Gastrocnemius medialis (tissue), 4 donors: Measurements from ENCODE around the gene SCYL1. TPM values are rescaled to one million over a fixed set of nuclear protein-coding genes. Genes with fewer than 3 reads are reported as not detected.

Source experiments
- ATAC-seq, 2 donors: fragments of 150-250 bp; one replicate each; pipeline ENCODE4 v1.9.1; 2016
- DNase-seq, 2 donors: peaks; one replicate each; pipeline ENCODE4 v3.0.0-alpha.2; 2019
- H3K27ac ChIP-seq, 4 donors: fragments of 200-600 bp; sonication (generic); 1 replicate in 1 of 4; 2 replicates in 3 of 4; pipeline ENCODE4 v1.5.1; 2016 to 2018; ENCODE audit warnings: mild to moderate bottlenecking in 2 of 4, moderate library complexity in 1 of 4
- H3K27me3 ChIP-seq, 3 donors: fragments of 200-600 bp; sonication (generic) in 2 of 3; 1 replicate in 1 of 3; 2 replicates in 2 of 3; pipeline versions ENCODE4 v1.5.1 to v1.6.0; 2016 to 2019; ENCODE audit warnings: mild to moderate bottlenecking in 1 of 3, moderate library complexity in 1 of 3
- H3K36me3 ChIP-seq, 2 donors: fragments of 200-600 bp; sonication (generic) in 1 of 2; one replicate each; pipeline ENCODE4 v1.5.1; 2017 to 2018
- H3K4me1 ChIP-seq, 2 donors: fragments of 200-600 bp; sonication (generic) in 1 of 2; one replicate each; pipeline ENCODE4 v1.5.1; 2016 to 2017; ENCODE audit warnings: mild to moderate bottlenecking in 2 of 2
- H3K4me3 ChIP-seq, 4 donors: fragments of 200-600 bp; sonication (generic) in 3 of 4; 1 replicate in 1 of 4; 2 replicates in 3 of 4; pipeline ENCODE4 v1.5.1; 2016 to 2019; ENCODE audit warnings: mild to moderate bottlenecking in 2 of 4
- H3K9me3 ChIP-seq, 3 donors: fragments of 200-600 bp; sonication (generic) in 2 of 3; 1 replicate in 1 of 3; 2 replicates in 2 of 3; pipeline ENCODE4 v1.5.1; 2016 to 2019
- CTCF ChIP-seq, 5 experiments: fragments of 450-650 bp in 3 of 5; fragments of 200-600 bp in 2 of 5; sonication (generic) in 2 of 5; IDR thresholded peaks in 4 of 5; conservative IDR thresholded peaks in 1 of 5; 1 replicate in 4 of 5; 2 replicates in 1 of 5; pipeline ENCODE4 v1.5.1; 2016 to 2019; ENCODE audit warnings: antibody characterized with exemption in 5 of 5, mild to moderate bottlenecking in 3 of 5, moderate library complexity in 3 of 5
- POLR2A ChIP-seq, 2 donors: fragments of 450-650 bp; IDR thresholded peaks; one replicate each; pipeline ENCODE4 v1.6.1; 2017; ENCODE audit warnings: antibody characterized with exemption in 2 of 2, mild to moderate bottlenecking in 2 of 2, moderate library complexity in 2 of 2
- in situ Hi-C, 4 donors: fragments of 200-750 bp; cut with MboI; loops; one replicate each; pipeline versions ENCODE4 v1.15.0 to v1.8.0; 2017; ENCODE audit warnings: low sequenced_read_pairs in 4 of 4
- intact Hi-C: fragments of 100-400 bp; cut with DNase I; formaldehyde crosslinking; loops from one replicate; pipeline ENCODE4 v1.15.1; 2023; ENCODE audit warnings: low total_unique reads
- total RNA-seq, 4 donors: library from RNA; depleted of rRNA; stranded (reverse); fragments of >200 nt; gene quantifications; one replicate each; pipeline versions ENCODE4 v1.1.0 to v1.2.3, GENCODE V29; 2016

SCYL1 gene
- total RNA-seq, 4 donors from 2014 or later, result 120 to 162 (median 133) TPM

- in situ Hi-C loops, result no loop called here
- Histone ChIP-seq H3K4me3 (peak within 1 kb of the TSS; percentile 84 to 99 (median 95)), H3K4me1 (peaks cover 49 to 61% of the 10 kb centered on the region in 2 donors), H3K9me3 (no peaks in the 10 kb centered on the region), H3K27me3 (no peaks in the 10 kb centered on the region), H3K27ac (peak within 1 kb of the TSS; percentile 100), H3K36me3 (peaks cover 0 to 3% of the 10 kb centered on the region in 2 donors)
- peak; percentile 63 to 65 for ATAC-seq
- intact Hi-C loops, result loop anchor here (1.0 to 5.0 kb wide), 4 partner anchors 10 to 149 kb away; no protein-coding TSS in a partner anchor
- peak; percentile 97 for DNase-seq
- peak in 4 of 5 experiments; percentile 45 to 70 (median 58) for TF ChIP-seq CTCF (IDR thresholded peaks at IDR 0.05 in 4 of 5, conservative IDR thresholded peaks at IDR 0.05 in 1 of 5)
- TF ChIP-seq POLR2A (IDR thresholded peaks at IDR 0.05), result peak; percentile 88 to 95
These were observed 45.4 kb downstream of the SCYL1 start, which contains the start of gene ZNRD2 for GRCh38 chr11:65569973-65570918. Gene ZNRD2 (plus strand): TSS chr11:65570477. CDS start chr11:65570492, 15 bp downstream.

- peaks cover 0 to 3% of the 10 kb centered on the region in 2 donors for H3K36me3 ChIP-seq
- peak overlapping the region; percentile 84 to 99 (median 95) for H3K4me3 ChIP-seq
- H3K4me1 ChIP-seq, result peaks cover 53 to 67% of the 10 kb centered on the region in 2 donors
- TF ChIP-seq POLR2A (IDR thresholded peaks at IDR 0.05) (no peak), CTCF (IDR thresholded peaks at IDR 0.05 in 4 of 5, conservative IDR thresholded peaks at IDR 0.05 in 1 of 5) (no peak)
- no peak for ATAC-seq
- H3K27me3 ChIP-seq, result no peaks in the 10 kb centered on the region
- in situ Hi-C loops, result no loop called here
- no peak for DNase-seq
- peak overlapping the region; percentile 100 for H3K27ac ChIP-seq
- intact Hi-C loops, result loop anchor here (2.0 to 5.0 kb wide), 2 partner anchors 99 to 151 kb away; no protein-coding TSS in a partner anchor
- H3K9me3 ChIP-seq, result no peaks in the 10 kb centered on the region
These were observed 46.5 kb downstream of the SCYL1 start for GRCh38 chr11:65571420-65571819.

GRCh38 chr11:65571940-65572339, 47.1 kb downstream of the SCYL1 start:
- TF ChIP-seq POLR2A (IDR thresholded peaks at IDR 0.05) (no peak), CTCF (IDR thresholded peaks at IDR 0.05 in 4 of 5, conservative IDR thresholded peaks at IDR 0.05 in 1 of 5) (peak; percentile 20 to 52 (median 41))
- peaks cover 56 to 71% of the 10 kb centered on the region in 2 donors for H3K4me1 ChIP-seq
- no peaks in the 10 kb centered on the region for H3K27me3 ChIP-seq
- ATAC-seq (no peak), DNase-seq (no peak)
- peaks cover 0 to 3% of the 10 kb centered on the region in 2 donors for H3K36me3 ChIP-seq
- no peaks in the 10 kb centered on the region for H3K9me3 ChIP-seq
- in situ Hi-C loops (no loop called here), intact Hi-C loops (loop anchor here (2.0 to 5.0 kb wide), 2 partner anchors 100 to 151 kb away; no protein-coding TSS in a partner anchor)
- peak overlapping the region; percentile 84 to 99 (median 95) for H3K4me3 ChIP-seq
- peak overlapping the region; percentile 100 for H3K27ac ChIP-seq

- H3K4me1 ChIP-seq, result peaks cover 62 to 75% of the 10 kb centered on the region in 2 donors
- in situ Hi-C loops (no loop called here), intact Hi-C loops (loop anchor here (5.0 kb wide), 1 partner anchor 100 kb away; no protein-coding TSS in a partner anchor)
- H3K4me3 ChIP-seq, result peak within 1 kb of the TSS; percentile 84 to 99 (median 95)
- H3K27me3 ChIP-seq, result no peaks in the 10 kb centered on the region
- H3K27ac ChIP-seq, result peak within 1 kb of the TSS; percentile 100
- ATAC-seq (peak; percentile 17 to 25), DNase-seq (peak; percentile 81 to 88)
- no peaks in the 10 kb centered on the region for H3K9me3 ChIP-seq
- peaks cover 0 to 3% of the 10 kb centered on the region in 2 donors for H3K36me3 ChIP-seq
- TF ChIP-seq CTCF (IDR thresholded peaks at IDR 0.05 in 4 of 5, conservative IDR thresholded peaks at IDR 0.05 in 1 of 5) (peak in 1 of 5 experiments; percentile 27), POLR2A (IDR thresholded peaks at IDR 0.05) (peak; percentile 82 to 85)
These were observed 47.6 kb downstream of the SCYL1 start, which contains the start of gene FAM89B for GRCh38 chr11:65572356-65573051. Gene FAM89B (plus strand): TSS chr11:65572538. CDS start chr11:65572670, 132 bp downstream.
